GM21423 (cell line): ENCODE results near the gene PGA3.
A peak's percentile ranks its signal among the peaks of the same experiment; 100 is the strongest.
"Not testable (repeated sequence)": the region's sequence is repeated elsewhere in the genome, so short reads cannot be mapped to it uniquely, and the experiment has no call there.

Experiments used
- ATAC-seq: cut with Tn5 transposase; IDR thresholded peaks from one replicate; pipeline ENCODE4 v1.9.1; 2021; ENCODE audit warnings: mild to moderate bottlenecking, moderate library complexity; ENCODE audit not compliant: unreplicated experiment

Gene PGA3

DNA sequence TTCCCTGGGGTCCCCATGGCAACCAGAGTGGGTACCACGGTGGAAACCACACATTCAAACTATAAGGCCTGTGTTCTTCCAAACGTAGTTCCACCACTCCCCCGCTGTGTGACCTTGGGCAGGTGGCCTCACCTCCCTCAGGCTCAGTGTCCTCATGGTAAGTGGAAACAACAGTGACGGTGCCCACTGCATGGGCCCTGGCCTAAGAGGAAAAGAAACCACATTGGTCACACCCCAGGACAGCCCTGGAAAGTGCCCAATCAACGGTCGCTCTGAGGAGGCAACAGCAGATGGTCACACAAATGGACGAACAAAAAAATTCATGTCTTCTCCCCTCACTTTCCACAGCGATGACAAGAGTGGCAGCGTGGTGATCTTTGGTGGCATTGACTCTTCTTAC is 44.8 kb downstream of the PGA3 start:
- not testable (repeated sequence) for ATAC-seq

DNA sequence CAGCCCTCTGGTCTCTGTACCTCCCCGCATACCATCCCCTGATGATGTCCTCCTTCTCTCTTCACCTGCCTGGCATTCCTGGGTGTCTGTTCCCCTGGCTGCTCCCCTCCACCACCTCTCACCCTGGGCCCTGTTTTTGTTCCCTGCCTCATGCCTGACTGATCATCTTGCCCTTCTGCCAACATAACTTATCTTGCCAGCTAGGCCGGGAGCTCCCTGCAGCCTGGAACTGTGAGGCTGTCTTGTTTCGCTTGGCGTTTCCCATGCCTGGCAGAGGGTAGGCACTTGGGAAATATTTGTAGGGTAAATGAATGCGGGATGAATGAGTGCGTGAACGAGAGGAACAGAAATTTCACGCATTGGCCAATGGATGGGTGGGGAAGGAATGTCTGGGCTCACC is 45.9 kb downstream of the PGA3 start:
- not testable (repeated sequence) for ATAC-seq

GRCh38 chr11:61250796-61251765 is 47.8 kb downstream of the PGA3 start:
- ATAC-seq = not testable (repeated sequence)

- not testable (repeated sequence) for ATAC-seq
These were observed 49.0 kb downstream of the PGA3 start for GRCh38 chr11:61252332-61252731.

DNA sequence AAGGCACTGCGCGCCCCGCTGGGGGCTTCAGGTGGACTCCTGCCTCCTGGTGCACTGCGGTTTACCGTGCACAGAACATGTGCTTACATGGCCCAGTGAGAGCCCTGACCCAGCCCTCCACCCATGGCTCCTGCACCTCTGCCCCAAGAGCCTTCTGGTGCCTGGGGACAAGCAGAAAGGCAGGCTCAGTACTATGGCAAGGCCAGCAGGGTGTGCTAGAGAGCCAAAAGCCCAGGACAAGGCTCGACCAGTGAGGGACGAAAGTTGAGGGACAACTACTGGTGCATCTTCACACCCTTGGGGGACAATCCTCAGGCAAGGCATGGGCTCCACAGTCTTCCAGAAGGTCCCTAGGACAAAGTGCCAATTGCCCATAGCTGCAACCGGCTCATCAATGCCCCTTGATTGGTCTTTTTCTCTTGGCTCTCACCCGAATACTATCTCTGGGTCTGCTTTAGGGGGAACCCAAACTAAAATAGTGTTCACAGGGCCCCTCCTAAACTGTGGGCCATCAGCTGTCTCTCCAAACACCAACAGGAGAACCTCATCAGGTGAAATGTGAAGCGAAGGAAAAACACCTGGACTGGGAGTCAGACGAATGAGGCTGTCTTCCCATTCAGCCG is 51.2 kb downstream of the PGA3 start:
- peak; percentile 62 for ATAC-seq

GRCh38 chr11:61256710-61257482 is 53.6 kb downstream of the PGA3 start:
- no peak for ATAC-seq

DNA sequence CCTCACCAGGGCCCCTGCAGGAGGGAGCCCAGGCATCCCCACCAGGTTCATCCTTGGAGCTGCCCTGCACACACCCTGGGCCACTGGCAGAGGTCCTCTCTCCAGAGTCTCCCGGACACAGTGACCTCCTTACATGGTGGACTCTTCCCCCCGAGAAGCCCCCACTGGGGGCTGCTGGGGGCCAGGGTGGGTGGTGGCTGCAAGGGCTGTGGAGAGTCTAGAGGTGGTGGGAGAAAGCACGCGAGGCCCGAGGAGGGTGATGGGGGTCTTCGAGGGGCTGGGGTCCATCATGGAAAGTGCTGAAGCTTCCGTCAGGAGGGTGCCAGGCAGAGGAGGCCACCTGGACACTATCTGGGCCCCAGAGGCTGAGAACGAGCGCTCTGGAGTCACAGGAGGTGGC is 55.2 kb downstream of the PGA3 start:
- no peak for ATAC-seq

GRCh38 chr11:61259363-61259762 is 56.0 kb downstream of the PGA3 start:
- no peak for ATAC-seq
